Upper lobe of left lung (tissue), 4 donors: ENCODE results near the gene XXYLT1.

Experiments
- EP300 ChIP-seq, 4 donors: sonication (generic); formaldehyde crosslinking; IDR thresholded peaks; one replicate each; pipeline ENCODE4 v1.5.1; 2017; ENCODE audit warnings: antibody characterized with exemption in 4 of 4, control low read depth in 2 of 4
- POLR2A ChIP-seq, 4 donors: fragments of 450-650 bp; IDR thresholded peaks; one replicate each; pipeline ENCODE4 v1.5.1; 2016 to 2017; ENCODE audit warnings: antibody characterized with exemption in 4 of 4, mild to moderate bottlenecking in 2 of 4
- POLR2AphosphoS5 ChIP-seq, 2 donors: sonication (generic); formaldehyde crosslinking; IDR thresholded peaks; one replicate each; pipeline ENCODE4 v1.5.1; 2017; ENCODE audit warnings: antibody characterized with exemption in 2 of 2
- TF ChIP-seq, protein P1 (sequence below), 6 experiments: fragments of 450-650 bp in 4 of 6; fragments of 200-600 bp in 2 of 6; sonication (generic) in 2 of 6; IDR thresholded peaks; one replicate each; pipeline ENCODE4 v1.5.1; 2016 to 2019; ENCODE audit warnings: antibody characterized with exemption in 6 of 6

- TF ChIP-seq, protein P1, sequence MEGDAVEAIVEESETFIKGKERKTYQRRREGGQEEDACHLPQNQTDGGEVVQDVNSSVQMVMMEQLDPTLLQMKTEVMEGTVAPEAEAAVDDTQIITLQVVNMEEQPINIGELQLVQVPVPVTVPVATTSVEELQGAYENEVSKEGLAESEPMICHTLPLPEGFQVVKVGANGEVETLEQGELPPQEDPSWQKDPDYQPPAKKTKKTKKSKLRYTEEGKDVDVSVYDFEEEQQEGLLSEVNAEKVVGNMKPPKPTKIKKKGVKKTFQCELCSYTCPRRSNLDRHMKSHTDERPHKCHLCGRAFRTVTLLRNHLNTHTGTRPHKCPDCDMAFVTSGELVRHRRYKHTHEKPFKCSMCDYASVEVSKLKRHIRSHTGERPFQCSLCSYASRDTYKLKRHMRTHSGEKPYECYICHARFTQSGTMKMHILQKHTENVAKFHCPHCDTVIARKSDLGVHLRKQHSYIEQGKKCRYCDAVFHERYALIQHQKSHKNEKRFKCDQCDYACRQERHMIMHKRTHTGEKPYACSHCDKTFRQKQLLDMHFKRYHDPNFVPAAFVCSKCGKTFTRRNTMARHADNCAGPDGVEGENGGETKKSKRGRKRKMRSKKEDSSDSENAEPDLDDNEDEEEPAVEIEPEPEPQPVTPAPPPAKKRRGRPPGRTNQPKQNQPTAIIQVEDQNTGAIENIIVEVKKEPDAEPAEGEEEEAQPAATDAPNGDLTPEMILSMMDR (IDR thresholded peaks at IDR 0.05) = no peak
- TF ChIP-seq EP300 (IDR thresholded peaks at IDR 0.05) (no peak), POLR2AphosphoS5 (IDR thresholded peaks at IDR 0.05) (no peak), POLR2A (IDR thresholded peaks at IDR 0.05) (no peak)
Measured at GRCh38 chr3:195071011-195071728, 199.8 kb downstream of the XXYLT1 start.
